Measurements from ENCODE around the gene ZSCAN32.

Gene ZSCAN32

GRCh38 chr16:3363793-3364192 lies 37.0 kb downstream of the ZSCAN32 start:
- no peak for DNase-seq (ENCODE audit: low read depth in 1 of 2, low spot score in 1 of 2)
- H3K4me3 ChIP-seq (replicated peaks; ENCODE audit: insufficient read depth, low read length): no peak overlapping the region
- TF ChIP-seq SPI1 (IDR thresholded peaks at IDR 0.05; ENCODE audit: borderline replicate concordance, low read depth) (no peak), GABPA (IDR thresholded peaks at IDR 0.05; ENCODE audit: low read depth) (no peak), REST (IDR thresholded peaks at IDR 0.05; ENCODE audit: insufficient replicate concordance, low read depth) (no peak), POLR2AphosphoS5 (IDR thresholded peaks at IDR 0.05; ENCODE audit: low read depth) (no peak)
- TF ChIP-seq, protein P1, sequence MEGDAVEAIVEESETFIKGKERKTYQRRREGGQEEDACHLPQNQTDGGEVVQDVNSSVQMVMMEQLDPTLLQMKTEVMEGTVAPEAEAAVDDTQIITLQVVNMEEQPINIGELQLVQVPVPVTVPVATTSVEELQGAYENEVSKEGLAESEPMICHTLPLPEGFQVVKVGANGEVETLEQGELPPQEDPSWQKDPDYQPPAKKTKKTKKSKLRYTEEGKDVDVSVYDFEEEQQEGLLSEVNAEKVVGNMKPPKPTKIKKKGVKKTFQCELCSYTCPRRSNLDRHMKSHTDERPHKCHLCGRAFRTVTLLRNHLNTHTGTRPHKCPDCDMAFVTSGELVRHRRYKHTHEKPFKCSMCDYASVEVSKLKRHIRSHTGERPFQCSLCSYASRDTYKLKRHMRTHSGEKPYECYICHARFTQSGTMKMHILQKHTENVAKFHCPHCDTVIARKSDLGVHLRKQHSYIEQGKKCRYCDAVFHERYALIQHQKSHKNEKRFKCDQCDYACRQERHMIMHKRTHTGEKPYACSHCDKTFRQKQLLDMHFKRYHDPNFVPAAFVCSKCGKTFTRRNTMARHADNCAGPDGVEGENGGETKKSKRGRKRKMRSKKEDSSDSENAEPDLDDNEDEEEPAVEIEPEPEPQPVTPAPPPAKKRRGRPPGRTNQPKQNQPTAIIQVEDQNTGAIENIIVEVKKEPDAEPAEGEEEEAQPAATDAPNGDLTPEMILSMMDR (IDR thresholded peaks at IDR 0.05; ENCODE audit: insufficient read depth, low read length): no peak
- no peak overlapping the region for H3K27ac ChIP-seq (replicated peaks)
- H3K27me3 ChIP-seq (ENCODE audit: insufficient read depth, poor library complexity, severe bottlenecking): no peaks in the 10 kb centered on the region

- Histone ChIP-seq H3K4me3 (replicated peaks; ENCODE audit: insufficient read depth, low read length) (no peak overlapping the region), H3K27ac (replicated peaks) (no peak overlapping the region), H3K27me3 (ENCODE audit: insufficient read depth, poor library complexity, severe bottlenecking) (no peaks in the 10 kb centered on the region)
- DNase-seq (ENCODE audit: low read depth in 1 of 2, low spot score in 1 of 2): no peak
- no peak for TF ChIP-seq SPI1 (IDR thresholded peaks at IDR 0.05; ENCODE audit: borderline replicate concordance, low read depth)
- TF ChIP-seq, protein P1 (IDR thresholded peaks at IDR 0.05; ENCODE audit: insufficient read depth, low read length): no peak
- TF ChIP-seq GABPA (IDR thresholded peaks at IDR 0.05; ENCODE audit: low read depth): no peak
- TF ChIP-seq POLR2AphosphoS5 (IDR thresholded peaks at IDR 0.05; ENCODE audit: low read depth): no peak
- no peak for TF ChIP-seq REST (IDR thresholded peaks at IDR 0.05; ENCODE audit: insufficient replicate concordance, low read depth)
Measured at GRCh38 chr16:3362931-3363330, 37.9 kb downstream of the ZSCAN32 start.

DNA sequence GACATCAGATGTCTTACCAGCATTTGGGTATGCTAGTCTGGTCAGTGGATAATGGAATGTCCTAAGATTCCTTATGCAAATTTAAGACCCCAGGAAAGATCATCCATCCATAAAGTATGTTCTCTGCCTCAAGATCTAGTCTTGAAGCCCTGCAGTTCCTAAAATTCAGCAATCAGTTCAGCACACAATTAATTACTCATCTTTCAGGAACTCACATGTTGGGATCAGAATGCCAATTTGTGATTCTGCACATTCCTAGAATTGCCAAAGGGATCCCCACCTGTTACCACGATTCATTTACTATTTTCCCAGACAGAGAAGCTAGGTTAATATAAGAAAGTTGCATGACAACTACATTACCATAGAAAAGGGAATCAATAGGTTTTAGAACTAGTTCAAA lies 41.9 kb downstream of the ZSCAN32 start:
- no peaks in the 10 kb centered on the region for H3K27me3 ChIP-seq (ENCODE audit: insufficient read depth, poor library complexity, severe bottlenecking)
- TF ChIP-seq SPI1 (IDR thresholded peaks at IDR 0.05; ENCODE audit: borderline replicate concordance, low read depth) (no peak), REST (IDR thresholded peaks at IDR 0.05; ENCODE audit: insufficient replicate concordance, low read depth) (no peak), GABPA (IDR thresholded peaks at IDR 0.05; ENCODE audit: low read depth) (no peak), POLR2AphosphoS5 (IDR thresholded peaks at IDR 0.05; ENCODE audit: low read depth) (no peak)
- TF ChIP-seq, protein P1 (IDR thresholded peaks at IDR 0.05; ENCODE audit: insufficient read depth, low read length): no peak
- no peak overlapping the region for H3K27ac ChIP-seq (replicated peaks)

More for the DNA sequence above, 41.9 kb downstream of the ZSCAN32 start:
- DNase-seq (ENCODE audit: low read depth in 1 of 2, low spot score in 1 of 2): no peak
- H3K4me3 ChIP-seq (replicated peaks; ENCODE audit: insufficient read depth, low read length): no peak overlapping the region
